ENCODE data around the gene SLC39A11.
"Not testable (repeated sequence)": the region's sequence is repeated elsewhere in the genome, so short reads cannot be mapped to it uniquely, and the experiment has no call there.

Gene SLC39A11

DNA sequence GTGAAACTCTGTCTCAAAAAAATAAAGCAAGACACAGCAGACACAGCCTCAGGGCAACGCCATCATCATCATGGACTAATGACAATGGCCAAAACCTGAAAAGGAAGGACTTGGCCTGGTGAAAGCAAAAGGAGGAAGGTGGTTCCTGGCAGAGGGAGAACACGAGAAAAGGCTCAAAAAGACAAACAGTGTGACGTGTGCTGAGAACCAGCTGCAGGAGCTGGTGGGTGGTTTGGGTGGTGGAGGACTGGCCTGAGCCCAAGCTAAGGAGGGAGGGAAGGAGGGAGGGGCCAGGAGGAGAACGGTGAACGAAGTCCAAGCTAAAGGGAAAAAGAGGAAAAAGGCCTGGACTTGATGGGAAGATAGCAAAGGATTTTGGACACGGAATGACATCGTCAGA lies 85.1 kb downstream of the SLC39A11 start:
- DNase-seq (ENCODE audit: low spot score): no peak

DNA sequence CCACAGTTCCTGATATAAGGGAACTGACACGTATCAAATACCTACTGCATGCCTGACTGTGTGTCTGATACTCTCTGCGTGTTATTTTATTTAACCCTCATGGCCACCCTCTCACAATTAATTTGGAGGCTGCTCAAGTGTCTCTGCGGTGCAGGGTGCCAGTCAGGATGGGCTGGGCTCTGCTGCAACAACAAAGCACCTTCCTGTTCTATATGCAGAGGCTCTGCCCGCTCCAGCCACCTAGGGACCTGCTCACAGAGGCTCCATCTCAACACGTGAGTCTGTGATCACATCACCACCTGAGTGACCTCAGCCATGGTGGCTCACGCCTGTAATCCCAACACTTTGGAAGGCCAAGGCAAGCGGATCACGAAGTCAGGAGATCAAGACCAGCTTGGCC lies 87.1 kb downstream of the SLC39A11 start:
- DNase-seq (ENCODE audit: low spot score): no peak

DNA sequence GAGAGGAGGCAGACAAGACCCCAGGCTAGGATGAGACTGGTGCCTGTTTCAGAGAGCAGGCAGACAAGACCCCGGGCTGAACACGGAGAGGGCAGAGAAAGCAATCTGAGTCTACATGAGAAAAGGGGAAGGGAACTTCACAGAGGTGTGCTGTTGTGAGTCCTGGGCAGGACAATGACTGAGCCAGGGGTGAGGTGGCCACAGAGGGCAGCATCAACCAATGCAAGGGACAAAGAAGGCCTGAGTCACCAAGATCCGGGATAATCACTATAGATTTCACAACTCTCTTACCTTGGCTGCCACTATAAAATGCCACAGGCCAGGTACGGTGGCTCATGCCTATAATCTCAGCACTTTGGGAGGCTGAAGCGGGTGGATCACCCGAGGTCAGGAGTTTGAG lies 89.0 kb downstream of the SLC39A11 start:
- no peak for DNase-seq (ENCODE audit: low spot score)

DNA sequence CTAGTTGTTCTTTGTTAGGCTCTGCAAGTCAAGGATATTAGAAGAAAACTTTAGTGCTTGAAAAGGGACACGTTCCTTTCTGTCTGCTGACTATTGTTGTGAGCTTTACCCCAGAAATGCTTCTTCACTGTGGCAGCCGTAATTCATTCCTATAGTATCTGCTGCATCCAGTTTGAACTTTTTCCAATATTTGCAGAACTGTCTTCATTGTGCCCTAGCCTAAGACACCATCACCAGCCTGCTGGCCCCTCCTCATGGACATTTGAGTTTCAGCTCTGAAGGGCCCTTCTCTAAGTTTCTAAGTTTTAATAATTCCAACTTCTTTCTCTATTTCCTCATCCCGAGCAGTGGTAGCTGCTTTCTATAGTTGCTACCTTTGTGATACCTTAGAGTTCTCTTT lies 91.7 kb downstream of the SLC39A11 start:
- no peak for DNase-seq (ENCODE audit: low spot score)

DNA sequence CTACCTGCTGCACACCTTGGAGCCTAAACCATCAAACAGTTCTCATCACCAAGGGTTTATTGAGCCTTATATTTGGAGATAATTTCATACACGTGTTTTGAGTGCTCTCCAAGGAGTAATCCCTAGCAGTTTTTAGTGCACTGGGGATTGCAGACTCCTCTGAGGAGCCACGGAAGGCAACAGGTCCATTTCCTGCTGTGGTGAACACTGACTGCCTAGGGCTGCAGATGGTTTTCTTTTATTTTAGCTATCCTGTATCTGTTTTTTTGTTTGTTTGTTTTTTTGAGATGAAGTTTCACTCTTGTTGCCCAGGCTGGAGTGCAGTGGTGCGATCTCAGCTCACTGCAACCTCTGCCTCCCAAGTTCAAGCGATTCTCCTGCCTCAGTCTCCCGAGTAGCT lies 93.0 kb downstream of the SLC39A11 start:
- DNase-seq (ENCODE audit: low spot score): not testable (repeated sequence)

DNA sequence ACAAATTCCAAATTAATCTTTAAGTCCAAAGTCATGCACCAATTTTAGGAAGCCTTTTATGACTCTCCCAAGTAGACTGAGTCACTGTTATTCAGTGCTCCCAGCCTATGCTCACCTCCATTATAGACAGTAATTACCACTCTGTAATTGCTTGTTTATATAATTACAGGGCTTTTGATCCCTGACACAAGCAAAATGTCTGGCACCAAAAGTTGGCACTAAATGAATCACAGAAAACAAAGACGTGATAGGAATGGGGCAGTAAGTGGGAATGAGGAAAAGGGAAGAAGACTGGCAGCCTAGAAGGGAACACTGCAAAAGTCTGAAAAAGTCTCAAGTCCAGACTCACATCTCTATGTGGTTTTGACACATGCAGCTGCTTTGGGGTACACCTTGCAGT lies 94.1 kb downstream of the SLC39A11 start:
- DNase-seq (ENCODE audit: low spot score): no peak

DNA sequence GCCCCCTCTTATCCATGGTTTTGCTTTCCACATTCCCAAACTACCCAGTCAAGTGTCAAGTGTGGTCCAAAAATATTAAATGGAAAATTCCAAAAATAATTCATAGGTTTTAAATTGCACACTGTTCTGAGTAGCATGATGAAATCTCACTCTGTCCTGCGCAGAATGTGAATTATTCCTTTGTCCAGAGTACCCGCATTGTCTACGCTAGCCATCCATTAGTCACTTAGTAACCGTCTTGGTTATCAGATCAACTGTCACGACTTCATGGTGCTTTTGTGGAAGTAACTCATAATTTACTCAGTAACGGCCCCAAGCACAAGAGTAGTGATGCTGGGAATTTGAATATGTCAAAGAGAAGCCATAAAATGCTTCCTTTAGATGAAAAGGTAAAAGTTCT lies 94.9 kb downstream of the SLC39A11 start:
- peak; percentile 31 for DNase-seq (ENCODE audit: low spot score)

DNA sequence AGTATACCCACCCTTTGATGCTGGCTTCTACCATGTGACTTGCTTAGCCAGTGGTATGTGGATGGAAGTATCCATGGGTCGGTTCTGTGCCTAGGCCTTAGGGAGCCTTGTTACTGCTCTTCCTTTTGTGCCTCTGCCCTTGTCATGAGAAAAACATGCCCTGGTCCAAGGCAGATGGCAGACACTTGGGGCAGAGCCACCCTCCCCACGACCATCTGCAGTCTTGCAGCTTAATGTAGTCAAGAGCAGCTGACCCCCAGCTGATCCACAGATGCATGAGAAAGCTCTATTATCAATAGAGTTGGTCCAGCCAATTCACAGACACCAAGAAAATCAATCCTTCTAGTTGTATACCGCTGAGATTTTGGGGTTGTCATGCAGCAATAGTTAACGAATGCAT lies 95.7 kb downstream of the SLC39A11 start:
- no peak for DNase-seq (ENCODE audit: low spot score)

DNA sequence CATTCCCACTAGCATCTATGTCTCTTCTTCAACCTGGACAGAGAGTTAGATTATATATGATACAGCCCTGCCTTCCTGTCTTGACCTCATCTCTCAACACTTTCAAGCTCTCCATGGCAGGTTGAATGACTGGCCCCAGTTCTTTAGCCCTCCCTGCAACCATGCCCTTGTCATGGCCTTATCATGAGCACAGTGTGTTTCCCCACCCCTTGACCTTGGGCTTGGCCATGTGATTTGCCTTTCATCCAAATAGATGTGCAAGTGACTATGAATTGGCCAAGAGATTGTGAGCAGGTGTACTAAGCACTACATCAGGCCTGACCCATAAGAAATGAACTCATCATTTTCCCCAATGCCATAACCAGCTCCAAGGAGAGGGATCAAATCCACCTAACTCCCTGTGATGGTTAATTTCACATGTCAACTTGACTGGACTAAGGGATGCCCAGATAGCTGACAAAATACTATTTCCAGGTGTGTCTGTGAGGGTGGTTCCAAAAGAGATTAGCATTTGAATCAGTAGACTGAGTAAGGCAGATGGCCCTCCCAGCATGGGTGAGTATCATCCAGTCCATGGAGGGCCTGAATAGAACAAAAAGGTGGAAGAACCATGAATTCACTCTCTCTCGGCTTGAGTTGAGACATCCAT lies 97.4 kb downstream of the SLC39A11 start:
- DNase-seq (ENCODE audit: low spot score): no peak

DNA sequence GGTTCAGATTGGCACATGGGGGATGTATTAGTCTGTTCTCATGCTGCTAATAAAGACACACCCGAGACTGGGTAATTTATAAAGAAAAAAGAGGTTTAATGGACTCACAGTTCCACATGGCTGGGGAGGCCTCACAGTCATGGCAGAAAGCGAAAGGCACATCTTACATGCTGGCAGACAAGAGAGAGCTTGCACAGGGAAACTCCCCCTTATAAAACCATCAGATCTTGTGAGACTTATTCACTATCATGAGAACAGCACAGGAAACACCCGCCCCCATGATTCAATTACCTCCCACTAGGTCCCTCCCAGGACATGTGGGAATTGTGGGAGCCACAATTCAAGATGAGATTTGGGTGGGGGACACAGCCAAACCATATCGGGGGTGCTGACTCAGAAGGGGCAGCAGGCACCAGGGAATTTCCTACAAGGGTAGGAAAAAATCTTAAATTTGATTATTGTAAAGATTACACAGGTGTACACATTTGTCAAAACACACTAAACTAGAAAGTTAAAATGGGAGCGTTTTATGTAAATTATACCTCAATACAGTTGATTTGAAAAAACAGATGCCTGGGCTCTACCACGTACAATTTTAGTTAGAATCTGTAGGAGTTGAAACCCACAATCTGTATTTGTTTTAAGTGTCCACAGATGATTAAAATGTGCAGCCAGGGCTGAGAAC lies 99.6 kb downstream of the SLC39A11 start:
- not testable (repeated sequence) for DNase-seq (ENCODE audit: low spot score)

DNA sequence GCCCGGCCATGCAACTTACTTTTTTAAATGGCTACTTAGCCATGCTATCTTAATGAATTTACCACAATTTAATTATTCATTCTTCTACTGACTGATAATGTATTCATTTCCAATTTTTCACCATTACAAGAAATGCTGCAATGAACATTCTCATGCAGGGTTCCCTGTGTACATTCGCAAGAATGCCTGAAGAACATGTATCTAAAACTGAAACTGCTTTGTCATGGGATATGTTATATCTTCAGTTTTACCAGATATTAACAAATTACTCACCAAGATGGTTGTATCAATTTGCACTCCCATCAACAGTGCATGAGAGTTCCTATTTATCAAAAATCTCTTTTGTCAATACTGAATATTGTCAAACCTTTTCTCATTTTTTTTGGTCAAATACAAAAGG lies 100.8 kb downstream of the SLC39A11 start:
- no peak for DNase-seq (ENCODE audit: low spot score)

DNA sequence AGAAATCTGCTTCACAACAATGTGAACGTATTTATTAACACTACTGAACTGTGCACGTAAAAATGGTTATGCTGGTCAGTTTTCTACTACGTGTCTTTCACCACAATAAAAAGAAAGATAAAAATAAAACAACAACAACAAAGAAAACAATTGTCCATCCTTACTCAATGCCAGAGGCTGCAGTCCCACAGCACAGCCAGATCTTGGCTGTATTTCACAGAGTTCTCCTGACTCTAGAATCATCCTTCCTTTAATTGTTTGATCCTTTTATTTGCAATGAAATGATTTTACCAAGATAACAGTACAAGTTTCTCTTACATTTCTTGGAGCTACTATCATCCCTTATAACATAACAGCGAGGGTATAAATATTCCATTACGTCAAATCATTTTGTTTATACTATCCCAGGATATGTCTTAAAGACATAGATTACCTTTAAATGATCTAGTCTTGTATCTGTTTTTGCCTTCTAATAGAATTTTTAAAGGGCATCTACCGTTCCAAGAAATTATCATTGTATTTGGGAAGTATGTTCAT lies 103.3 kb downstream of the SLC39A11 start:
- DNase-seq (ENCODE audit: low spot score): no peak

DNA sequence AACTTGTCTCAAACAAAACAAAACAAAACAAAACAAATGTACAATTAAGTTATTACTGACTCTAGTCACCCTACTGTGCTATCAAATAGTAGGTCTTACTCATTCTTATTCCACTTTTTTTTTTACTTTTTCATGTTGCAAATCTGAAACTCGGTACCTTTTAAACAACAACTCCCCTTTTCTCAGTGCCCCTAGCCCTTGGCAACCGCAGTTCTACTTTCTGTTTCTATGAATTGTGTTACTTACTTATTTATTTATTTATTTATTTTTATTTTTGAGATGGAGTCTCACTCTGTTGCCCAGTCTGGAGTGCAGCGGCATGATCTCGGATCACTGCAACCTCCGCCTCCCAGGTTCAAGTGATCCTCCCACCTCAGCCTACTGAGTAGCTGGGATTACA lies 104.0 kb downstream of the SLC39A11 start:
- DNase-seq (ENCODE audit: low spot score): no peak

DNA sequence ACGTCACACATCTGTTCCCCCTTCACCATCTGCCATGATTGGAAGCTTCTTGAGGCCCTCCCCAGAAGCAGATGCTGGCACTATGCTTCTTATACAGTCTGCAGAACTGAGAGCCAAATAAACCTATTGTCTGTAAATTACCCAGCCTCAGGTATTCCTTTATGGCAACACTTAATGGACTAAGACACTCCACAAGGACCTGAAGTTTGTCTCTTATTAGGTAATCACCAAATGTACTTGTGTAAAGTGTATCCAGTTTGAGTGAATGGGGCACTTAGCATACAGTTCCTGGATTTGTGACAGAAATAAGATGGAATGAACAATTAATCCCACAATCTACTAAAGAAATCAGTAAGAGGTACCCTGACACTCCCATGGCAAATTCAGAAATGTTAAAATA lies 105.3 kb downstream of the SLC39A11 start:
- no peak for DNase-seq (ENCODE audit: low spot score)

DNA sequence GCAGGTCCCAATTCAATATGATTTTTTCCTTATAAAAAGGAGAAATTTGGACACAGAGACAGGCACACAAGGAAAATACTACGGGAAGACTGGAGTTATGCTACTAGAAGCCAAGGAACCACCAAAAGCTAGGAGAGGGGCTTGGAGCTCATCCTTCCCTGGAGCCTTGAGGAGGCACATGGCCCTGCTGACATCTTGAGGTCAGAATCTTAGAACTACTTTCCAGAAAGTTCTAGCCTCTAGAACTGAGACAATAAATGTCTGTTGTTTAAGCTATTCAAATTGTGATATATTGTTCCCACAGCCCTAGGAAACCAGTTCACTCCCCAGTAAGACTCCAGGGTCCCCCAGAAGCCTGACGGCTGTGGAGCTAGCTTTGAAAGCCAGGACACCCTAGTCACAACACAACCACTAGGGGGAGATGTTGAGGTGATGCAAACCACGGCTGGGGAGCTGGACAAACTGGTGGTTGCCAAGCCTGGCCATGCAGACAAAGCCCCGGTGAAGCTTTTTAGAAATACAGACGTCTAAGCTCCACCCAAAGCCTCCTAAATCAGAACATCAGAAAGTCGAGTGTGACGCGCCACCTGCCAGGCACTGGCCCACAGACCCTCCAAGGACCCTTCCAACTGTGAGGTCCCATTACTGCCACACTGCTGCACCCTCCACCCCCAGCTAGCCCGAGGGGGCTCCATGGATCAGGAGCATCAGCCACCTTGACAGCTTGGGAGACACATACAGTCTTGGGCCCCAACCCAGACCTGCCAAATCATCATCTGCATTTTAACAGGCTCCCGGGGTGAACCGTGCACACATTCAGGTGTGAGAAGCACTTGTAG lies 106.4 kb downstream of the SLC39A11 start:
- DNase-seq (ENCODE audit: low spot score): peak; percentile 79

DNA sequence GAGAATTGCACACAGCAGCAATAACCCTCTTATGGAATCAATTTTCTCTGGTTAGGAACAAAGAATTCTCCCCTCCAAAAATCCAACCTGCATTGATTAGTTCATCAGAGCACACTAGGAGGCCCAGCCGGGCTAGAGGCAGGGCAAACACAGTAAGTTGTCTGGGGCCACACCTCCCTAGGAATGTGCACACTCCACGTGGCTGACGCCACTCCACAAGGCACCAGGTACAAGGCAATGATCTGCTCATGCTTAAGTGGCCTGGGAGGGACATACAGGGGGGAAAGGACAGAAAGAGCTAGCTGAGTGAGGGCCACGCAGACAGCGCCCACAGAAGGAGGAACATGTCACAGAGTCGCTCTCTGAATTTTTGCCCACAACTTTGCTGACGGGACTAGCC lies 107.6 kb downstream of the SLC39A11 start:
- no peak for DNase-seq (ENCODE audit: low spot score)

DNA sequence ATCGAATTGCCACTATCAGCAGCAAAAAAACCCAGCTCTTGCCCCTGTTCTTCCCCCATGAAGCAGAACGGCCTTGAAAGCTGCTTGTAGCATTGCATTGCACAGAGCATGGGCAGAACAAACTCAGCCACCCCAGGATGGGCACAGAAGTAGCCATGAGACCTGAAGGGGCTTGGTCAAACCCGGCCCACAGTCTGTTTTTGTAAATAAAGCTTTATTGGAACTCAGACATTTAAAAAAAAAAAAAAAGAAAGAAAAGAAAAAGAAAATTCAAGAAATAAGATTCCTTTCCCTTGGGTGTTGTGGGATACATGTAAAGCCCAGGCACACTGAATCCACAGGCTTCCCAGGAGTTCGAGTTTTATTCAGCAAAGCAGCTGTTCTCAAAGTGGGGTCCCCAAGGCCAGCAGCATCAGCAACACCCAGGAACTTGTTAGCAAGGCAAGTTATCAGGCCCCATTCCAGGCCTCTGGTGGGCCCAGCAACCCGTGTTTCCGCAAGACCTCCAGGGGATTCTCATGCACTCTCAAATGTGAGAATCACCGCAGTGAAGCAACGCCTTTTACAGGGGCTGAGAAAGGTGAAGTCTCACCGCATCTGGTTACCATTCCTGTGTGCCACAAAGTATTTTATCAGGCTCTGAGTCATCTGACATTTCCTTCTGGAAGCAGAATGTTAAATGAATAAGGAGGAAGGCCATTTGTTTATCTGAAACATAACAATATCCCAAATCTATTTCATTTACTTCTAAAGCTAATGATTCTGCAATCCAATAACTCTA lies 108.2 kb downstream of the SLC39A11 start:
- DNase-seq (ENCODE audit: low spot score): peak; percentile 38

DNA sequence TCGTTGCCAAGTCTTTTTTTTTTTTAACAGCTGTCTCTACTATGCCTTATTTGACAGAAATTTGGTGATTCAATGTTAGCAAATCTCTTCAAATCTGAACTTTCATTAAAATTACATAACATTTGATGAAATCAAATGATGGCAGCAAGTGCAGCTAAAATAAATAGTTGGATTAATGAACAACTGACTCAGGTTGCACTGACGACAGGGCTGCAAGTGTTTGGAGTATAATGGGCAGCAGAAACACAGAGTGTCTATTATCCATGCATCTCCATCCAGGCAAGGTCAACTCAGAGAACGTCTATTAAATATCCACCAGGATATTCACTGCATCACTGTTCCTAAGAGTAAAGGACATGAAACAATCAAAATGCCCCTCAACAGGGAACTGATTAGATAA lies 109.8 kb downstream of the SLC39A11 start:
- DNase-seq (ENCODE audit: low spot score): no peak

DNA sequence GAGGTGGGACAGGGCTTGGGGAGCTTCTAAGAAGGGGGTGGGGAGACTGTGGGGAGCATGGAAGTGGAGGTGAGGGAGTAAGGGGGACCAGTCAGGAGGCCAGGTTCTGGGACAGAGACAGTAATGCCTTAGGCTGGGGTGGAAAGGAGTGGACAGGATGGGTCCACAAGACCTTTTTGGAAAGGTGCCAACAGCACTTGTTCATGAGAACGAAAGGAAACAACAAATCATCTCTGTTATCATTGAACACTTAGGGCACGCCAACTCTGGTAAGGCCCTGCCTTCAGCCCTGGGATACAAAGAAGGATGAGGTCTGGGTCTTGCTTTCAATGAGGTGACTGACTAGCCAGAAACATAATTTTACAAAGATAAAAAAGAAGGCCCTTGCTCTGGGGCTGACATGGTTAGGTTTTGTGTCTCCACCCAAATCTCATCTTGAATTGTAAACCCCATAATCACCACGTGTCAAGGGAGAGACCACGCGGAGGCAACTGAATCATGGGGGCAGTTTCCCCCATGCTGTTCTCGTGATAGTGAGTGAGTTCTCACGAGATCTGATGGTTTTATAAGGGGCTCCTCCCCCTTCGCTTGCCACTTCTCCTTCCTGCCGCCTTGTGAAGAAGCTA lies 113.8 kb downstream of the SLC39A11 start:
- DNase-seq (ENCODE audit: low spot score): no peak

DNA sequence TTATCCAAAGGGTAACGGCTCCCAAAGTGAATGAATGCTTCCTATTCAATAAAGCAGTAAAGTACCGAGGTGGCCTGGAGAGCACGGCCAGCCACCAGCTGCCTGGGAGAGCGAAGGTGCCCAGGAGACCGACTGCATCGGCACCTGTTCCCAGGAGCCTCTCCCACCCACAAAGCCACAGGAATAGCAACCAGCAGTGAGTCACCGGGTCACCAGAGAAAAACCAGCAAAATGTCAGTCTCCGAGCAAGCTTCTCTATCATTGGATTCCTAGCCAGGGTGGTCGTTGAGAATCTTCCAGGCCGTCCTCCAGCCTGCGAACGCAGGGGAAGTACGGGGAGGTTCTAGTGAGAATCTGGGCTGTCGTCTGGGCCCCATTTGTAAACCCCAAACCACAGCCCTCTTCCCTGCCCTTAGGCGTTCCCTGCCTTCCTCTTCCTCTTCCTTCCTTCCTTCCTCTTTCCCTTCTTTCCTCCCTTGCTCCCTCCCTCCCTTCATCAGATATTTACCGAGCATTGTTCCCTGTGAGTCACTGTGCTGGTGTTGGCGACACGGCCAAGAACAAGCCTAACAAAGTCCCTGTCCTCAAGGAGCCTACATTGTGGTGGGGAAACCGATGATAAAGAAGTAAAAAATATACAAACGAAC lies 114.6 kb downstream of the SLC39A11 start:
- DNase-seq (ENCODE audit: low spot score): no peak
